OCI-LY7 (cell line): Measurements from ENCODE around the gene EPB41L4B. TPM values are rescaled to one million over a fixed set of nuclear protein-coding genes. Genes with fewer than 3 reads are reported as not detected.

Experiments used
- BruUV-seq: library from RNA; stranded (reverse); fragments of 400-500 nt; replicated peaks from 2 replicates; lab custom pipeline; 2021; lab: Mats Ljungman, UMichigan
- CTCF ChIA-PET: fragments of 300-600 bp; sonication (Branson Sonifier 250); formaldehyde crosslinking; loops from one replicate; lab custom pipeline; 2022; ENCODE audit warnings: antibody characterized with exemption; ENCODE audit not compliant: unreplicated experiment; lab: Charles Lee
- POLR2A ChIA-PET: fragments of 300-600 bp; sonication (Branson Sonifier 250); formaldehyde crosslinking; loops from one replicate; lab custom pipeline; 2022; ENCODE audit warnings: antibody characterized with exemption; lab: Charles Lee
- DNase-seq: peaks from one replicate; pipeline ENCODE4 v3.0.0-alpha.2; 2015; ENCODE audit warnings: low spot score
- H2AFZ ChIP-seq: fragments of 200-600 bp; sonication (generic), shearing (Covaris generic); 2 replicates; pipeline ENCODE4 v1.6.1; 2014; ENCODE audit warnings: mild to moderate bottlenecking, antibody characterized with exemption, low read length, moderate library complexity
- H3K27ac ChIP-seq: fragments of 200-600 bp; sonication (generic); 2 replicates; pipeline ENCODE4 v1.5.1; 2014; ENCODE audit warnings: mixed run types, low read depth, mild to moderate bottlenecking, moderate library complexity, low read length, inconsistent platforms; ENCODE audit not compliant: poor library complexity, severe bottlenecking
- H3K36me3 ChIP-seq: fragments of 200-600 bp; sonication (generic); 2 replicates; pipeline ENCODE4 v1.6.1; 2014; ENCODE audit warnings: mild to moderate bottlenecking, antibody characterized with exemption, low read length, moderate library complexity, mixed read lengths; ENCODE audit not compliant: insufficient read depth
- H3K4me1 ChIP-seq: fragments of 200-600 bp; sonication (generic); 2 replicates; pipeline ENCODE4 v1.5.1; 2014; ENCODE audit warnings: mild to moderate bottlenecking, low read length; ENCODE audit not compliant: insufficient read depth, poor library complexity, severe bottlenecking
- H3K4me2 ChIP-seq: fragments of 200-600 bp; sonication (generic); 2 replicates; pipeline ENCODE4 v1.6.1; 2014; ENCODE audit warnings: mild to moderate bottlenecking, low read length
- H3K4me3 ChIP-seq: fragments of 200-600 bp; sonication (generic); 2 replicates; pipeline ENCODE4 v1.5.1; 2014; ENCODE audit warnings: mild to moderate bottlenecking, low read depth, low read length; ENCODE audit not compliant: poor library complexity, severe bottlenecking
- H3K79me2 ChIP-seq: fragments of 200-600 bp; sonication (generic); 2 replicates; pipeline ENCODE4 v1.6.1; 2016; ENCODE audit warnings: low read depth, mild to moderate bottlenecking, low read length, moderate library complexity, mixed read lengths; ENCODE audit not compliant: insufficient read depth
- H3K9me2 ChIP-seq: fragments of 200-600 bp; sonication (generic); 2 replicates; pipeline ENCODE4 v1.6.1; 2016; ENCODE audit warnings: mild to moderate bottlenecking, low read length, mixed read lengths; ENCODE audit not compliant: insufficient read depth
- H3K9me3 ChIP-seq: fragments of 200-600 bp; sonication (generic); 2 replicates; pipeline ENCODE4 v1.6.1; 2014; ENCODE audit warnings: mild to moderate bottlenecking, mixed run types, low read length, mixed read lengths
- H4K20me1 ChIP-seq: fragments of 200-600 bp; sonication (generic); 2 replicates; pipeline ENCODE4 v1.6.1; 2014; ENCODE audit warnings: mild to moderate bottlenecking, antibody characterized with exemption, low read length, moderate library complexity, mixed read lengths; ENCODE audit not compliant: insufficient read depth
- EZH2phosphoT487 ChIP-seq: fragments of 200-600 bp; sonication (generic); IDR thresholded peaks from 2 replicates; pipeline ENCODE4 v1.6.1; 2018; ENCODE audit warnings: low read depth, borderline replicate concordance, mild to moderate bottlenecking, mixed run types, antibody characterized with exemption, low read length, moderate library complexity, mixed read lengths
- intact Hi-C: fragments of 100-400 bp; cut with micrococcal nuclease; formaldehyde crosslinking; loops from one replicate; pipeline ENCODE4 v1.10.0; 2022; ENCODE audit not compliant: unreplicated experiment
- total RNA-seq, 2 experiments: library from RNA; depleted of rRNA in 1 of 2; stranded (reverse); fragments of >200 nt in 1 of 2; shearing (Covaris generic) in 1 of 2; gene quantifications; 2 replicates each; pipeline ENCODE4 v1.2.3, GENCODE V29; 2014 to 2022
- TF ChIP-seq, protein P1 (sequence below): fragments of 200-600 bp; sonication (generic); conservative IDR thresholded peaks from 2 replicates; pipeline ENCODE4 v1.5.1; 2014; ENCODE audit warnings: mild to moderate bottlenecking, antibody characterized with exemption, low read length, moderate library complexity, mixed read lengths

The EPB41L4B gene
- total RNA-seq, 2 experiments from 2014 or later, result 0.29 TPM; not detected in 1

DNA sequence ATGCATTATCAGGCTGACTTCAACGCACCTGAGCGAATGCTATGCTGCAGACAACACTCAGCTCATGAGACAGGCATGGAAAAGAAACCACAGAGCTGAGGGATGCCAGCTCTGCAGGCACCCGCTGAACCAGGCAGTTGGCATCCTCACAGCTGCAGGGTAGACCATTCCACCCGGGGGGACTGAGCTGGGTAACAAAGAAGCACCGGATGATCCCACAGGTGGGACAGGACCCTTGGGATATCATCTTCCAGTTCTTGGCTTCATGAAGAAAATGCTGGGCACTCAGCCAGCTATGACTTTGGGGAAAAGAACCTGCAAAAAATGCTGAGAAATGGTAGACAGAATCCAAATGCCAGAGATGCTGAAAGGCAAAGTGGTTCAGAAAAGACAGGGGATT is 9.6 kb downstream of the EPB41L4B start:
- Histone ChIP-seq H2AFZ (no peak overlapping the region), H3K4me3 (no peak overlapping the region), H3K4me2 (no peak overlapping the region), H3K79me2 (no peaks in the 10 kb centered on the region), H3K27ac (no peak overlapping the region), H4K20me1 (no peaks in the 10 kb centered on the region), H3K9me2 (no peaks in the 10 kb centered on the region), H3K9me3 (no peaks in the 10 kb centered on the region), H3K36me3 (no peaks in the 10 kb centered on the region), H3K4me1 (no peaks in the 10 kb centered on the region)
- ChIA-PET POLR2A (no interaction called here), CTCF (no interaction called here)
- TF ChIP-seq, protein P1, sequence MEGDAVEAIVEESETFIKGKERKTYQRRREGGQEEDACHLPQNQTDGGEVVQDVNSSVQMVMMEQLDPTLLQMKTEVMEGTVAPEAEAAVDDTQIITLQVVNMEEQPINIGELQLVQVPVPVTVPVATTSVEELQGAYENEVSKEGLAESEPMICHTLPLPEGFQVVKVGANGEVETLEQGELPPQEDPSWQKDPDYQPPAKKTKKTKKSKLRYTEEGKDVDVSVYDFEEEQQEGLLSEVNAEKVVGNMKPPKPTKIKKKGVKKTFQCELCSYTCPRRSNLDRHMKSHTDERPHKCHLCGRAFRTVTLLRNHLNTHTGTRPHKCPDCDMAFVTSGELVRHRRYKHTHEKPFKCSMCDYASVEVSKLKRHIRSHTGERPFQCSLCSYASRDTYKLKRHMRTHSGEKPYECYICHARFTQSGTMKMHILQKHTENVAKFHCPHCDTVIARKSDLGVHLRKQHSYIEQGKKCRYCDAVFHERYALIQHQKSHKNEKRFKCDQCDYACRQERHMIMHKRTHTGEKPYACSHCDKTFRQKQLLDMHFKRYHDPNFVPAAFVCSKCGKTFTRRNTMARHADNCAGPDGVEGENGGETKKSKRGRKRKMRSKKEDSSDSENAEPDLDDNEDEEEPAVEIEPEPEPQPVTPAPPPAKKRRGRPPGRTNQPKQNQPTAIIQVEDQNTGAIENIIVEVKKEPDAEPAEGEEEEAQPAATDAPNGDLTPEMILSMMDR, result no peak
- no peak for TF ChIP-seq EZH2phosphoT487
- no peak for DNase-seq
- BruUV-seq, result no TSS peak
- intact Hi-C loops, result no loop called here

DNA sequence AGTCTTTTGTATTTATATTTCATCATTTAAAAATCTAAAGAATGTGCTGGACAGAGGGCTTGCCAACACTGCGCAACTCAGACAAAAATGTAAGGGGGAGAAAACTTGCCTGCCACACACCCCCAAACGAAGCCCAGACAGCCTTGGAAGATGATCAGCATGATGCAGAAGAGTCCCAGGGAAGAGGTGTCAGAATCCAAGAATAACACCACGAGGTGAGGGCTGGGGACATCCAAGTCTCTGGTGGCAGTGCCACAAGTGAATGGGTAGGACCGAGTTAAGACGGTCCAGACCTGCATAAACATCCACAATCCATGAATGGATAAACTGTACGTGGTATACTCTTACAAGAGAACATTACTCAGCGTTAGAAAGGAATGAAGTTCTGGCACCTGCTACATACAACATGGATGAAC is 10.4 kb downstream of the EPB41L4B start:
- POLR2A ChIA-PET, result no interaction called here
- Histone ChIP-seq H3K4me3 (no peak overlapping the region), H4K20me1 (no peaks in the 10 kb centered on the region), H2AFZ (no peak overlapping the region), H3K27ac (no peak overlapping the region), H3K36me3 (no peaks in the 10 kb centered on the region), H3K4me1 (no peaks in the 10 kb centered on the region), H3K9me2 (no peaks in the 10 kb centered on the region), H3K79me2 (no peaks in the 10 kb centered on the region), H3K4me2 (no peak overlapping the region), H3K9me3 (no peaks in the 10 kb centered on the region)
- BruUV-seq, result no TSS peak
- CTCF ChIA-PET, result no interaction called here
- intact Hi-C loops, result no loop called here
- TF ChIP-seq, protein P1, result no peak
- TF ChIP-seq EZH2phosphoT487, result no peak
- no peak for DNase-seq

DNA sequence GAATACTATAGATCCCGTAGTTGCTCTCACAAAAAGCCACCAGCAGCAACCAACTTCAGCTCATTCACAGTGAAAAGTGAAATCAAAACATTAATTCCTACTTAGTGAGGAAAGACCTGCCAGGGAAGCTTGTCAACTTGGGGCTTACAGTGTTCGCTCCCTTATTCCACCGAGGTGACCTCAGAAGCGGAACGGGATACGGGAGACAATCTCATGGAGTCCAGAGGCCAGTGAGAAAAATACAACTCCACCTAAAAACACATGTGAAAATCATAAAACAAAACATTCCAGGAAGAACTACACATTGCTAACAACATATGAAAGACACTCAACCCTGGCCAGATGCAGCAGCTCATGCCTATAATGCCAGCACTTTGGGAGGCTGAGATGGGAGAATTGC is 11.6 kb downstream of the EPB41L4B start:
- Histone ChIP-seq H3K4me3 (no peak overlapping the region), H3K4me2 (no peak overlapping the region), H2AFZ (no peak overlapping the region), H3K36me3 (no peaks in the 10 kb centered on the region), H3K9me2 (no peaks in the 10 kb centered on the region), H3K4me1 (no peaks in the 10 kb centered on the region), H3K9me3 (no peaks in the 10 kb centered on the region), H3K79me2 (no peaks in the 10 kb centered on the region), H3K27ac (no peak overlapping the region), H4K20me1 (no peaks in the 10 kb centered on the region)
- no peak for TF ChIP-seq EZH2phosphoT487
- TF ChIP-seq, protein P1, result no peak
- CTCF ChIA-PET, result no interaction called here
- intact Hi-C loops, result no loop called here
- no peak for DNase-seq
- no TSS peak for BruUV-seq
- POLR2A ChIA-PET, result interaction anchor here (1.1 kb wide), 1 partner anchor 100 kb away, joined by 3 read pairs; no protein-coding TSS in a partner anchor
